ENCODE results near the gene UCN2.

Gene UCN2

GRCh38 chr3:48563382-48563918 lies at the start of gene UCN2:
Gene UCN2, minus strand, starts transcription at chr3:48563781. Its CDS starts 657 bp downstream, at chr3:48563124.
- Histone ChIP-seq H3K4me1 (ENCODE audit: insufficient read depth, low read length, poor library complexity, severe bottlenecking) (peaks cover 49% of the 10 kb centered on the region), H3K9ac (ENCODE audit: low read depth, low read length, poor library complexity, severe bottlenecking) (peak within 1 kb of the TSS; percentile 13), H2AFZ (ENCODE audit: low read length) (no peak within 1 kb of the TSS)

DNA sequence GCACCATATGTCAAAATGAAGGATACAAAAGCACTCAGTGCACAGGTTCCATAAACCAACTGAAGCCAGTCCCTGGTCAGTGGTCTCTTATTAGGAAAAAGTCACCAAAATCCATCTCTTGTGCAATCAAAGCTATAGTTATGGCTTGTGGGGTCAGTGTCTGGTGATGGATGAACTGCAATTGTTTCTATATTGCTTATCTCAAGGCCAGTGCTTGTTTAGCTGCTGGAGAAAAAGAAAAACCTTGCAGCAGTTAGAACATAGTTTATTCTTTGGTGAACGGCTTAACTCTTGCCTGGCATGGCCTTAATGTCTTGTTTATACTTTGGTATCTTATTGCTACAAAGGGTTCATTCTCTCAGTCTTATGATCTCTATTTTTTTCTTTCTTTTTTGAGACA lies 48.7 kb upstream of the UCN2 start:
- Histone ChIP-seq H3K4me3 (ENCODE audit: low read length, poor library complexity, severe bottlenecking) (no peak overlapping the region), H3F3A (ENCODE audit: low read depth) (no peaks in the 10 kb centered on the region), H3K27me3 (ENCODE audit: insufficient read depth, low read length, poor library complexity, severe bottlenecking) (no peaks in the 10 kb centered on the region), H2AFZ (ENCODE audit: low read length) (no peak overlapping the region), H3K4me2 (ENCODE audit: low read depth, low read length, poor library complexity, severe bottlenecking) (no peak overlapping the region), H3K4me1 (ENCODE audit: insufficient read depth, low read length, poor library complexity, severe bottlenecking) (peaks cover 13% of the 10 kb centered on the region), H3K9ac (ENCODE audit: low read depth, low read length, poor library complexity, severe bottlenecking) (no peak overlapping the region), H4K20me1 (ENCODE audit: insufficient read depth, low read length, poor library complexity, severe bottlenecking) (peaks cover 8% of the 10 kb centered on the region), H3K9me2 (replicated peaks; ENCODE audit: low read depth, low read length) (no peaks in the 10 kb centered on the region), H3K9me3 (ENCODE audit: insufficient read depth, low read depth, low read length) (peaks cover 5% of the 10 kb centered on the region; the same call in 1 of the 2 replicates), H3K36me3 (ENCODE audit: insufficient read depth, low read length) (no peaks in the 10 kb centered on the region), H3K79me2 (ENCODE audit: insufficient read depth, low read length) (peaks cover 29% of the 10 kb centered on the region)
- TF ChIP-seq EZH2phosphoT487 (IDR thresholded peaks at IDR 0.05; ENCODE audit: borderline replicate concordance): no peak
- TF ChIP-seq, protein P1, sequence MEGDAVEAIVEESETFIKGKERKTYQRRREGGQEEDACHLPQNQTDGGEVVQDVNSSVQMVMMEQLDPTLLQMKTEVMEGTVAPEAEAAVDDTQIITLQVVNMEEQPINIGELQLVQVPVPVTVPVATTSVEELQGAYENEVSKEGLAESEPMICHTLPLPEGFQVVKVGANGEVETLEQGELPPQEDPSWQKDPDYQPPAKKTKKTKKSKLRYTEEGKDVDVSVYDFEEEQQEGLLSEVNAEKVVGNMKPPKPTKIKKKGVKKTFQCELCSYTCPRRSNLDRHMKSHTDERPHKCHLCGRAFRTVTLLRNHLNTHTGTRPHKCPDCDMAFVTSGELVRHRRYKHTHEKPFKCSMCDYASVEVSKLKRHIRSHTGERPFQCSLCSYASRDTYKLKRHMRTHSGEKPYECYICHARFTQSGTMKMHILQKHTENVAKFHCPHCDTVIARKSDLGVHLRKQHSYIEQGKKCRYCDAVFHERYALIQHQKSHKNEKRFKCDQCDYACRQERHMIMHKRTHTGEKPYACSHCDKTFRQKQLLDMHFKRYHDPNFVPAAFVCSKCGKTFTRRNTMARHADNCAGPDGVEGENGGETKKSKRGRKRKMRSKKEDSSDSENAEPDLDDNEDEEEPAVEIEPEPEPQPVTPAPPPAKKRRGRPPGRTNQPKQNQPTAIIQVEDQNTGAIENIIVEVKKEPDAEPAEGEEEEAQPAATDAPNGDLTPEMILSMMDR (conservative IDR thresholded peaks at IDR 0.05; ENCODE audit: low read length): no peak

More at GRCh38 chr3:48563382-48563918, at the start of gene UCN2:
- Histone ChIP-seq H3K9me3 (ENCODE audit: insufficient read depth, low read depth, low read length) (no peaks in the 10 kb centered on the region), H3K9me2 (replicated peaks; ENCODE audit: low read depth, low read length) (no peaks in the 10 kb centered on the region), H4K20me1 (ENCODE audit: insufficient read depth, low read length, poor library complexity, severe bottlenecking) (no peaks in the 10 kb centered on the region), H3K27me3 (ENCODE audit: insufficient read depth, low read length, poor library complexity, severe bottlenecking) (no peaks in the 10 kb centered on the region), H3K36me3 (ENCODE audit: insufficient read depth, low read length) (no peaks in the 10 kb centered on the region), H3K4me3 (ENCODE audit: low read length, poor library complexity, severe bottlenecking) (no peak within 1 kb of the TSS), H3F3A (ENCODE audit: low read depth) (no peaks in the 10 kb centered on the region), H3K4me2 (ENCODE audit: low read depth, low read length, poor library complexity, severe bottlenecking) (no peak within 1 kb of the TSS), H3K79me2 (ENCODE audit: insufficient read depth, low read length) (no peaks in the 10 kb centered on the region)
- no peak for TF ChIP-seq EZH2phosphoT487 (IDR thresholded peaks at IDR 0.05; ENCODE audit: borderline replicate concordance)
- TF ChIP-seq, protein P1 (conservative IDR thresholded peaks at IDR 0.05; ENCODE audit: low read length): no peak

GRCh38 chr3:48609088-48610005 lies 45.8 kb upstream of the UCN2 start, which contains the start of gene UQCRC1:
Gene UQCRC1, minus strand, starts transcription at chr3:48609646. Its CDS starts 26 bp downstream, at chr3:48609620.
- H4K20me1 ChIP-seq (ENCODE audit: insufficient read depth, low read length, poor library complexity, severe bottlenecking): peaks cover 8% of the 10 kb centered on the region
- peak within 1 kb of the TSS; percentile 98 for H2AFZ ChIP-seq (ENCODE audit: low read length)
- H3K4me2 ChIP-seq (ENCODE audit: low read depth, low read length, poor library complexity, severe bottlenecking): peak within 1 kb of the TSS; percentile 98
- no peaks in the 10 kb centered on the region for H3K9me3 ChIP-seq (ENCODE audit: insufficient read depth, low read depth, low read length)
- H3K79me2 ChIP-seq (ENCODE audit: insufficient read depth, low read length): peaks cover 45% of the 10 kb centered on the region
- no peak for TF ChIP-seq EZH2phosphoT487 (IDR thresholded peaks at IDR 0.05; ENCODE audit: borderline replicate concordance)
- TF ChIP-seq, protein P1 (conservative IDR thresholded peaks at IDR 0.05; ENCODE audit: low read length): peak; percentile 59
- no peaks in the 10 kb centered on the region for H3K9me2 ChIP-seq (replicated peaks; ENCODE audit: low read depth, low read length)
- no peaks in the 10 kb centered on the region for H3F3A ChIP-seq (ENCODE audit: low read depth)
- H3K4me1 ChIP-seq (ENCODE audit: insufficient read depth, low read length, poor library complexity, severe bottlenecking): peaks cover 19% of the 10 kb centered on the region
- peaks cover 19% of the 10 kb centered on the region; the same call in 1 of the 2 replicates for H3K36me3 ChIP-seq (ENCODE audit: insufficient read depth, low read length)
- no peaks in the 10 kb centered on the region for H3K27me3 ChIP-seq (ENCODE audit: insufficient read depth, low read length, poor library complexity, severe bottlenecking)
- peak within 1 kb of the TSS; percentile 91 for H3K4me3 ChIP-seq (ENCODE audit: low read length, poor library complexity, severe bottlenecking)
- H3K9ac ChIP-seq (ENCODE audit: low read depth, low read length, poor library complexity, severe bottlenecking): peak within 1 kb of the TSS; percentile 96
